ENCODE measurements around the gene PGAP2. TPM values are rescaled to one million over a fixed set of nuclear protein-coding genes. Genes with fewer than 3 reads are reported as not detected.
A peak's percentile ranks its signal among the peaks of the same experiment; 100 is the strongest.

Gene PGAP2
- total RNA-seq, 1 donor from 2014 or later: 22.7 TPM

DNA sequence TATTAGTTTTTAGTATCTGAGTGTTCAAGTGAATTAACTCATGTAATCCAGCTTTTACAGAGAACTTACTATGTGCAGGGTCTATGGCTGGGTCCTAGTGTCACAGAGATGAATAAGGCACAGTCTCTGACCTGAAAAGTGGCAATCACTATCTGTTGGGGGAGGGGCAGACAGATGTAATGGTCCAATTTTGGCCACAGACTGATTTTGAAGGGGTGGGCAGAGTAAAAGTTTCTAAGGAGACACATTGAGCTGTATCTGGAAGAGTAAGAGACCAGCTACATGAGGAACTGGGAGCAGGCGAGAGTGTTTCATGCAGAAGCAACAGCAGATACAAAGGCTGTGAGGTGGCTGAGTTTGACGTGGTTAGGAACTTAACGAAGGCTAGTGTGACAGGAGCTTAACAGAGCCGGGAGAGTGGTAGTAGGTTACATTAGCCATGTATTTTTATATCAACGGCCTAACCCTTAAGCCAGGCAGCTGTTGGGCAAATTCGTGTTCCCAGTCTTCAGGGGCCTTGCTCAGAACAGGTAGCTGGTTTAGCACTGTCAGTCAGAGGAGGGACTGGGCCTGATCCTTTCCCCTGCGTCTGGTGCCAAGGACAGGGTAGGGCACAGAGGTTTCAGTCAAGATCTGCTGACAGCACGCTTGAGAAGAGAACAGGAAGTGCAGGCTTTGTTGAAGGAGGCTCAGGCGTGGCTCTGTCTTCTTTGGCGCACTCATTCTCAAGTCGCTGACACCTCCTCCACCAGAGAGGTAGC lies 45.7 kb downstream of the PGAP2 start:
- no peak for DNase-seq (ENCODE audit: low spot score)
- Mint-ChIP-seq H3K27me3 (ENCODE audit: unreplicated experiment) (peaks cover 9% of the 10 kb centered on the region), H3K36me3 (ENCODE audit: low read depth, unreplicated experiment) (no peaks in the 10 kb centered on the region), H3K27ac (ENCODE audit: unreplicated experiment) (peak overlapping the region; percentile 71), H3K9me3 (ENCODE audit: unreplicated experiment) (peaks cover 4% of the 10 kb centered on the region), H3K4me3 (ENCODE audit: unreplicated experiment) (peak overlapping the region; percentile 85), H3K4me1 (ENCODE audit: unreplicated experiment) (peaks cover 30% of the 10 kb centered on the region)
- TF ChIP-seq, protein P1, sequence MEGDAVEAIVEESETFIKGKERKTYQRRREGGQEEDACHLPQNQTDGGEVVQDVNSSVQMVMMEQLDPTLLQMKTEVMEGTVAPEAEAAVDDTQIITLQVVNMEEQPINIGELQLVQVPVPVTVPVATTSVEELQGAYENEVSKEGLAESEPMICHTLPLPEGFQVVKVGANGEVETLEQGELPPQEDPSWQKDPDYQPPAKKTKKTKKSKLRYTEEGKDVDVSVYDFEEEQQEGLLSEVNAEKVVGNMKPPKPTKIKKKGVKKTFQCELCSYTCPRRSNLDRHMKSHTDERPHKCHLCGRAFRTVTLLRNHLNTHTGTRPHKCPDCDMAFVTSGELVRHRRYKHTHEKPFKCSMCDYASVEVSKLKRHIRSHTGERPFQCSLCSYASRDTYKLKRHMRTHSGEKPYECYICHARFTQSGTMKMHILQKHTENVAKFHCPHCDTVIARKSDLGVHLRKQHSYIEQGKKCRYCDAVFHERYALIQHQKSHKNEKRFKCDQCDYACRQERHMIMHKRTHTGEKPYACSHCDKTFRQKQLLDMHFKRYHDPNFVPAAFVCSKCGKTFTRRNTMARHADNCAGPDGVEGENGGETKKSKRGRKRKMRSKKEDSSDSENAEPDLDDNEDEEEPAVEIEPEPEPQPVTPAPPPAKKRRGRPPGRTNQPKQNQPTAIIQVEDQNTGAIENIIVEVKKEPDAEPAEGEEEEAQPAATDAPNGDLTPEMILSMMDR (IDR thresholded peaks at IDR 0.05; ENCODE audit: unreplicated experiment): no peak

DNA sequence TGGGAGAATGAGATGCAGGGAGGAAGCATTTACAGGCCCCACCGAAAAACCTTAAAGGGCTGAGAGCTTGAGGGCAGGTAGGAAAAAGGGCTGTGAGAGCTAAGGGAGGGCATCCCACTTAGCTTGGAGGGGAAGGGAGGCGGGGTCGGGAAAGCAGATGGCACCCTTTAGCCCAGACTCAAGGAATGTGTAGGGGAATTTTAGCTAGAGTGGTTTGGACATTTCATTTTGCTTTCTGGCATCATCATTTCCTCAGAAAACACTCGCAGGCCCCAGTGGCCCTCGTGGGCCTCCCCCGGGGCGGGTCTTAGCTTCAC lies 46.3 kb downstream of the PGAP2 start:
- peaks cover 9% of the 10 kb centered on the region for H3K27me3 Mint-ChIP-seq (ENCODE audit: unreplicated experiment)
- H3K4me1 Mint-ChIP-seq (ENCODE audit: unreplicated experiment): peaks cover 30% of the 10 kb centered on the region
- H3K4me3 Mint-ChIP-seq (ENCODE audit: unreplicated experiment): peak overlapping the region; percentile 85
- TF ChIP-seq, protein P1 (IDR thresholded peaks at IDR 0.05; ENCODE audit: unreplicated experiment): no peak
- H3K36me3 Mint-ChIP-seq (ENCODE audit: low read depth, unreplicated experiment): no peaks in the 10 kb centered on the region
- no peak for DNase-seq (ENCODE audit: low spot score)
- peaks cover 4% of the 10 kb centered on the region for H3K9me3 Mint-ChIP-seq (ENCODE audit: unreplicated experiment)
- peak overlapping the region; percentile 64 for H3K27ac Mint-ChIP-seq (ENCODE audit: unreplicated experiment)

DNA sequence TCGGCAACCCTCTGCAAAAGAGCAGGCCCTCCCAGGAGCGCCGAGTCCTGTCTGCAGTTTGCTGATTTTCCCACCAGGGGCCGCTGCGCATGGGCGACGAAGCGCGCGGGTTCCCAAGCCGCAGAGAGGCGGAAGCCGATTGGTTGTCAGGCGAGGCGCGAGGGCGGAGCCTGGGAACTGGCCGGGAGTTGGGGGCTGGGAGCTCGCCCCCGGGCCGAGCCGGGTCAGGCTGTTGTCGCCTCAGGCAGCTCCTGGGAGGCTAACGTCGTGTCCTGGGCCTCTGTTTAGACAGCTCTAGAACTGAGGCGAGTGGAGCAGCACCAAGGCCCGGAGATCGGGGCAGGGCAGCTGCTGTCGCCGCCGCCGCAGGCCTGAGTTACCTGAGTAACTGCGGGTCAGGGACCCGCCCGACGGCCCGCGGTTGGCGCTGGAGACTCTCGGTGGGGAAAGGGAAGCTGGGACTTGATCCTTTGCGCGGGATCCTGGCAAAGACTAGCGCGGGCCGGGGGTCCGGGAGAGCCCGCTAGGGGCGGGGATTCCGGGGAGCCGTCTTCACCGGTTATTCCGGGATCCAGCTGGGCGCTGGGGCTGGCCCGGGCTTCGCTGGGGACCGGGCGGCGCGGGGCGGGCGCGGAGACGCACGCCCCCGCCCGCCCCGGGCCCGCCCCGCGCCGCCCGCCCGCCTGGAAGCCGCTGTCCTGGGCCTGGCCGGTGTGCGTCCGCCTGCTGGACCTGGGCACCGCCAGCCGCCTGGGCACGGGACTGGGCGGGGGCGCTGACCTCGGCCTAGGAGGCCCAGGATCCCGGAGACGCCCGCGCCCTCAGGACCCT lies 46.8 kb downstream of the PGAP2 start, which contains the start of gene STIM1:
STIM1 (plus strand) TSS at position 688 of the 831 bp plus-strand sequence. CDS start 607 bp downstream, outside the sequence.
- Mint-ChIP-seq H3K4me1 (ENCODE audit: unreplicated experiment) (peaks cover 30% of the 10 kb centered on the region), H3K36me3 (ENCODE audit: low read depth, unreplicated experiment) (no peaks in the 10 kb centered on the region), H3K4me3 (ENCODE audit: unreplicated experiment) (peak within 1 kb of the TSS; percentile 94), H3K27me3 (ENCODE audit: unreplicated experiment) (peaks cover 9% of the 10 kb centered on the region), H3K9me3 (ENCODE audit: unreplicated experiment) (peaks cover 4% of the 10 kb centered on the region), H3K27ac (ENCODE audit: unreplicated experiment) (peak within 1 kb of the TSS; percentile 78)
- TF ChIP-seq, protein P1 (IDR thresholded peaks at IDR 0.05; ENCODE audit: unreplicated experiment): peak; percentile 99
- peak; percentile 99 for DNase-seq (ENCODE audit: low spot score)

DNA sequence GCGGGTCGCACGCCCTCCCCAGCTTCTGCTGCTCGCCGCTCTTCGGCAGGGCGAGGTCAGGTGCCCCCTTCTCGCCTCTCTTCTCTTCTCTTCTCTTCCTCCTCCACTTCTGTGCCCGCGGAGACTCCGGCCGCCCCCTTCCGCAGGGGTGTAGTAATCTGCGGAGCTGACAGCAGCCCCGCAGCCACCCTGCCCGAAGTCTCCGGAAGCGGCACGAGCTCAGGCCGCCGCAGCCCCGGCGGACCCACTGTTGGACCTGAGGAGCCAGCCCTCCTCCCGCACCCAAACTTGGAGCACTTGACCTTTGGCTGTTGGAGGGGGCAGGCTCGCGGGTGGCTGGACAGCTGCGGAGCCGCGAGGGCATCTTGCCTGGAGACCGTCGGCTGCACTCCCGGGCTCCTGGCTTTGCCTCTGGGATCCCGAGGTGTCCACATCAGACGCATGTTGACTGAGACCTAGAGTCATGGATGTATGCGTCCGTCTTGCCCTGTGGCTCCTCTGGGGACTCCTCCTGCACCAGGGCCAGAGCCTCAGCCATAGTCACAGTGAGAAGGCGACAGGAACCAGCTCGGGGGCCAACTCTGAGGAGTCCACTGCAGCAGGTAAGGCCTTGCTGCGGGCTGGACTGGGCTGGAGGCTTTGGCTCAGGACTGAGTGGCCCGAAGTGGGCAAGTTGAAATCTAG lies 47.6 kb downstream of the PGAP2 start:
- H3K4me3 Mint-ChIP-seq (ENCODE audit: unreplicated experiment): peak overlapping the region; percentile 94
- H3K27me3 Mint-ChIP-seq (ENCODE audit: unreplicated experiment): peaks cover 8% of the 10 kb centered on the region
- peak; percentile 47 for DNase-seq (ENCODE audit: low spot score)
- H3K9me3 Mint-ChIP-seq (ENCODE audit: unreplicated experiment): peaks cover 4% of the 10 kb centered on the region
- peaks cover 3% of the 10 kb centered on the region for H3K36me3 Mint-ChIP-seq (ENCODE audit: low read depth, unreplicated experiment)
- peaks cover 37% of the 10 kb centered on the region for H3K4me1 Mint-ChIP-seq (ENCODE audit: unreplicated experiment)
- peak overlapping the region; percentile 78 for H3K27ac Mint-ChIP-seq (ENCODE audit: unreplicated experiment)
- TF ChIP-seq, protein P1 (IDR thresholded peaks at IDR 0.05; ENCODE audit: unreplicated experiment): no peak

Measured in endothelial cell (in vitro differentiated cells).